GM04503 (cell line): ENCODE data around the gene HDDC3.

Experiments
- DNase-seq: peaks from one replicate; pipeline ENCODE4 v3.0.0-alpha.2; 2012; ENCODE audit warnings: low read depth

The HDDC3 gene

DNA sequence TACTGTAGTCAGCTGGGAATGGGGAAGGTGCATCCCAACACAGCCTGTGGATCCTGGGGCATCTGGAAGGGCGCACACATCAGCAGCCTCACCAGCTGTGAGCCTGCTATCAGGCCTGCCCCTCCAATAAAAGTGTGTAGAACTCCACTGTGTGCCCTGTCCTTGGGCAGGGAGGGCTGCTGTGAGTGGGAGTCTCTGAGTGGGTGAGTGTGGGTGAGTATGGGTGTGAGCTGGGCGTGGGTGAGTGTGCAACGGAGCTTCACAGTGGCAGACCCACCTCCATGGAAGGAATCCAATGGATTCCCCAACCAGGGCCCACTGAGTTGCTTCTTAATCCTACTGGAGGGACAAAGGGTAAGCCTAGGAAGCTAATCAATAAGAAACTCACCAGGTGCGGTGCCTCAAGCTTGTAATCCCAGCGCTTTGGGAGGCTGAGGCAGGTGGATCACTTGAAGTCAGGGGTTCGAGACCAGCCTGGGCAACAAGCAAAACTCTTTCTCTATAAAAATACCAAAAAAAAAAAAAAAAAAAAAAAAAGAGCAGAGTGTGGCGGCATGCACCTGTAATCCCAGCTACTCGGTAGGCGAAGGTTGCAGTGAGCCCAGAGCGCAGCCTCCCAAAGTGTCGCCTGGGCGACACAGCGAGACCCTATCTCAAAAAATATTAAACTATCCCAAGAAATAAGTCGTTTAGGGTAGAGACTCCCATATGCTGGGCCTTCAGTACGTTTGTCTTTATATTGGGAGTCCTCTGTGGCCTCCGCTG, 21.8 kb upstream of the HDDC3 start:
- DNase-seq, result no peak

DNA sequence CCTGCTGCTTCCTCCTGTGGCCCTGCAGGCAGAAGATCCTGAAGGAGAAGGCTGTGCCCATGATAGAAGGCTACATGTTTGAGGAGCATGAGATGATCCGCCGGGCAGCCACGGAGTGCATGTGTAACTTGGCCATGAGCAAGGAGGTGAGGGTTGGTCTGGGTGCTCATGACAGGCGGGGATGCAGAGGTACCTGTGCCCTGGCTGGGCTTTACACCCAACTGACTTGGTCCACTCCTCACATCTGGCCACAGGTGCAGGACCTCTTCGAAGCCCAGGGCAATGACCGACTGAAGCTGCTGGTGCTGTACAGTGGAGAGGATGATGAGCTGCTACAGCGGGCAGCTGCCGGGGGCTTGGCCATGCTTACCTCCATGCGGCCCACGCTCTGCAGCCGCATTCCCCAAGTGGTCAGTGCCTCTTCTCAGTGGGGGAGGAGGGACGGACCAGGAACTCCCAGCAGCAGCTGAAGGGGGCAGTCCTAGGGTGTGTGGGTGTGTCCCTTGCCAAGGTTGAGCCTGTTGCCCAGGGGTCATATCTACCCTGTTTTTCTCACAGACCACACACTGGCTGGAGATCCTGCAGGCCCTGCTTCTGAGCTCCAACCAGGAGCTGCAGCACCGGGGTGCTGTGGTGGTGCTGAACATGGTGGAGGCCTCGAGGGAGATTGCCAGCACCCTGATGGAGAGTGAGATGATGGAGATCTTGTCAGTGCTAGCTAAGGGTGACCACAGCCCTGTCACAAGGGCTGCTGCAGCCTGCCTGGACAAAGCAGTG, 20.7 kb upstream of the HDDC3 start:
- no peak for DNase-seq

DNA sequence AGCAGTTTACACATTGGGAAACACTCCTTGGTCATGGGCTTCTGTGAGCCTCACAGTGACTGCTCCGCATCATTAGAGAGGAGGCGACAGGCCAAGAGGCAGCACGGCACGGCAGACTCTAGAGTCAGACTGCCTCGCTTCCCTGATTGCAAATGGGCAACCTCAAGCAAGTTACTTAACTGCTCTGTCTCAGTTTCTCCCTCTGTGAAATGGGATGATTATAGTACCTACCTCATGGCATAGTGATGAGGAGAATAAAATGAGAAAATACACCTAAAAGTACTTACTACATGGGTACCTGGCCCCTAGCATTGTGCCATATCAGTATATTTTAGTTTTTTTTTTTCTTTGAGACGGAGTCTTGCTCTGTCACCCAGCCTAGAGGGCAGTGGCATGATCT, 18.3 kb upstream of the HDDC3 start:
- DNase-seq, result no peak

DNA sequence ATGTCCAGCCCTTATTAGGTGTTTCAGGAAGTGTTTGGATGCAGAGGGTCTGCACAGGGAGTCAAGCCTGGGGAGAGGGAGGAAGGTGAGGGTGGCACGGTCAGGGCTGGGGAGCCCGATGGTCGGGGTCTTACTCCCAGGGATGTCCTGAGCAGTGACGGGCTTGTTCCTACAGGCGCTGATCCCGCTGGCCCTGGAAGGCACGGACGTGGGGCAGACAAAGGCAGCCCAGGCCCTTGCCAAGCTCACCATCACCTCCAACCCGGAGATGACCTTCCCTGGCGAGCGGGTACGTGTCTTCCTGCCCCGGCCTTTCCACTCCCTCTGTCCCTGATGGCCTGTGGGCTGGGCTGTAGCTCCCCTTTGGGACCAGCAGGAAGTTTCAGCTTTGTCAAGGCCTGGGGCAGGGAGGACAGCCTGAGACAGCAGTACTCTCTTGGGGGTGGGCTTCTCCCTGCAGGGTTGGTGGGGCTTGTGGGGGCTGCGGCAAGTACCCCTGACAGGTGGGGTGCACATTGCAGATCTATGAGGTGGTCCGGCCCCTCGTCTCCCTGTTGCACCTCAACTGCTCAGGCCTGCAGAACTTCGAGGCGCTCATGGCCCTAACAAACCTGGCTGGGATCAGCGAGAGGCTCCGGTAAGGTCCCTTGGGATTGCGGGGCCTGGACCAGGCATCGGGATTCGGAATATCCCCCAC, 17.8 kb upstream of the HDDC3 start:
- DNase-seq, result no peak

DNA sequence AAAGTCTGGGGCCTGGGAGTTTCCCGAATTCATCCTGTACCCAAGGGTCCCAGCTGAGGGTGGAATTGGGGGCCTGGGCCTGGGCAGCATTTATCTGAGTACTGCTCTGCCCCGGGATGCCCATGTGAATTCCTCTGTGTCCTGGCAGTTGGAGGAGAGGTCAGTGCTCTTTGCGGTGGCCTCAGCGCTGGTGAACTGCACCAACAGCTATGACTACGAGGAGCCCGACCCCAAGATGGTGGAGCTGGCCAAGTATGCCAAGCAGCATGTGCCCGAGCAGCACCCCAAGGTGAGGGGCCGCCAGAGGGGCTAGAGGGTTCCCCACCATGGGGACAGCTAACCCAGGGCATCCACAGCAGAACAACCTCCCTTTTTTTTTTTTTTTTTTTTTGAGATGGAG, 16.2 kb upstream of the HDDC3 start:
- no peak for DNase-seq

DNA sequence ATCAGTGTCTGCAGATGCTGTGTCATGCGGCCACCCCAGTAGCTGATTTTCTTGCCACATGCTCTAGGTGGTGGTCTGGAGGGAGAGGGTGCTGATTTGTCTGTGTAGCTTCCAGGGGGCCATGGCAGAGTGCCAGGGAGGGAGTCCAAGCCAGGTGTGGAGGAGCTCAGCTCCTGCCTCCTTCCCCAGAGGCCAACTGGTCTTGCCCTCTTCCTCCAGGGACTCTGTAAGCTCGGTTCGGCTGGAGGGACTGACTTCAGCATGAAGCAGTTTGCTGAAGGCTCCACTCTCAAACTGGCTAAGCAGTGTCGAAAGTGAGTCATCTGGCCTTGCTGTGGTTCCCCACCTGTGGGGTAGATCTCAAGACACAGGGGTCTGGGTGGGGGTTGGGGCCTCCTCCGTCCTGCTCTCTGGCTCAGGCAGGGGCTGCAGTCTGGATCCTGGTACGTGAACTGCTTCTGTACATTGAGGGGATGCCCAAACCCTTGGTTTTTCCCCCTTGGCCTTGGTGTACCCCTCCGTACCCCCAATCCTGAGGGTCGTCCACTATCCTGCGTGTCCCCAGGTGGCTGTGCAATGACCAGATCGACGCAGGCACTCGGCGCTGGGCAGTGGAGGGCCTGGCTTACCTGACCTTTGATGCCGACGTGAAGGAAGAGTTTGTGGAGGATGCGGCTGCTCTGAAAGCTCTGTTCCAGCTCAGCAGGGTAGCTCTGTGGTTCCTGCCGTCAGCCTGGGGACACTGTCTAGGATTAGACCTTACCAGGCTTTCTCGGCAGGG, 15.4 kb upstream of the HDDC3 start:
- DNase-seq, result no peak

DNA sequence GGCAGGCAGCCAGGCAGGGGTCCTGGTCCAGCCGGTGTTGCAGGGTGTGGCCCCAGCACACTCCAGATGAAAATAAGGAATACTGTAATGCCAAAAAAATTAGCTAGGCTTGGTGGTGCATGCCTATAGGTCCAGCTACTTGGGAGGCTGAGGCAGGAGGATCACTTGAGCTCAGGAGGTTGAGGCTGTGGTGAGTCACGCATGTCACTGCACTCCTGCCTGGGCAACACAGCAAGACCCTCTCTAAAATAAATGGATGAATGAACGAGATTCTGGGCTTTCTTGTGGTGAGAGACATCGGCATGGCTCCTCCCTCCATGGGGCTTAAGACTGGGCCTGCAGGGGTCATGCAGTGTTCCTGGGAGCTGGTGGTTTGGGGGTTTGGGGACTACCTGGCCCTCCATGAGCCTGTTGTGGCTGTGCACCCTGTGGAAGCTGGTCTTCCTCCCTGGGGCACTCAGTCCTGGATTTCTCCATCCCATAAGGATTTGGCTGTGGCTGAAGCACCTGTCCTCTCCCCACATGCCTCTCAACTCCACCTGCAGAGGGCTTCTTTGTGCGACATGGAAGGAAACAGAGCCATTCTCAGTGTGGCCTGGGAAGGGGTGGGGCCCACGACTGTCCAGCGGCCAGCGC, 14.7 kb upstream of the HDDC3 start:
- no peak for DNase-seq

DNA sequence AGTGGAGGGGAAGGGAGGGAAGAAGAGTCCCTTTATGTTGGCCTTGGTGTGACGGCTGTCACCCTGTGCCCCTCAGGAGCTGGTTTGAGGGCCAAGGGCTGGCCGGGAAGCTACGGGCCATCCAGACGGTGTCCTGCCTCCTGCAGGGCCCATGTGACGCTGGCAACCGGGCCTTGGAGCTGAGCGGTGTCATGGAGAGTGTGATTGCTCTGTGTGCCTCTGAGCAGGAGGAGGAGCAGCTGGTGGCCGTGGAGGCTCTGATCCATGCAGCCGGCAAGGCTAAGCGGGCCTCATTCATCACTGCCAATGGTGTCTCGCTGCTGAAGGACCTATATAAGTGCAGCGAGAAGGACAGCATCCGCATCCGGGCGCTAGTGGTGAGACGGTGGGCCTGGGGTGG, 14.2 kb upstream of the HDDC3 start:
- DNase-seq, result no peak

DNA sequence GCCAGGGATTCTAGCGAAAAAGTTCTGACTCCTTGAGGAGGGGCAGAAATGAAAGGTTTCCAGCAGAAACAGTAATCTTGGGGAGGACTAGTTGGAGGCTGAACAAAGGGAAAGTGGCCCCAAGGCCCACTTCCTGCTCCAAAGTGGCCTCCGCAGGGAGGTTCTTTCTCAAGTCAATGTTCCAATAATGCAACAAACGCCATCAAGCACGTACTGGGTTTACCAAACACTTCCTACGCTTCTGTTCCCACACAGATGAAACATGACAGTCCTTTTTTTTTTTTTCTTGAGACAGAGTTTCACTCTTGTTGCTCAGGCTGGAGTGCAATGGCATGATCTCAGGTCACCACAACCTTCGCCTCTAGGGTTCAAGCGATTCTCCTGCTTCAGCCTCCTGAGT, 12.7 kb upstream of the HDDC3 start:
- no peak for DNase-seq

DNA sequence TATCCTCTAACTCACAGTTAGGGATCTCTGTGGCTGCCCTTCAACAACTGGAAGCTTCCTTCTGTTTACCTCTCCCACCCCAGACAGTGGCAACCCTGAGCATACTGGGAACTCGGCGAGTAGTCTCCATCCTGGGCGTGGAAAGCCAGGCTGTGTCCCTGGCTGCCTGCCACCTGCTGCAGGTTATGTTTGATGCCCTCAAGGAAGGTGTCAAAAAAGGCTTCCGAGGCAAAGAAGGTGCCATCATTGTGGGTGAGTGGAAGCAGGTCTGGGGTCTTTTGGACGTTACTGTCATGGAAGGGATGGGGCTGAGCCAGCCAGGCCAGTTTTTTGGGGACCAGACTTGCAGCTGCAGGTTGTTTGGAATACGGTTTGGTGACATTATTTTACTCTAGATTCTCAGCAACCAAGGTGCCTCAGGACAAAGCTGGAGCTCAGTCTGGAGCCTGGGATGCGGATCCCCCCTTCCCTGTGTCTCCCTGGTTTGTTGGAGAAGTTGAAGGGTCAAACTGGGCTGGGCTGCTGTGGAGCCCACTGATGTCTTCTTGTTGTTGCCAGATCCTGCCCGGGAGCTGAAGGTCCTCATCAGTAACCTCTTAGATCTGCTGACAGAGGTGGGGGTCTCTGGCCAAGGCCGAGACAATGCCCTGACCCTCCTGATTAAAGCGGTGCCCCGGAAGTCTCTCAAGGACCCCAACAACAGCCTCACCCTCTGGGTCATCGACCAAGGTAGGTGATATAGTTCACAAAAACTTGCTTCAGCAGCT, 10.2 kb upstream of the HDDC3 start:
- no peak for DNase-seq

DNA sequence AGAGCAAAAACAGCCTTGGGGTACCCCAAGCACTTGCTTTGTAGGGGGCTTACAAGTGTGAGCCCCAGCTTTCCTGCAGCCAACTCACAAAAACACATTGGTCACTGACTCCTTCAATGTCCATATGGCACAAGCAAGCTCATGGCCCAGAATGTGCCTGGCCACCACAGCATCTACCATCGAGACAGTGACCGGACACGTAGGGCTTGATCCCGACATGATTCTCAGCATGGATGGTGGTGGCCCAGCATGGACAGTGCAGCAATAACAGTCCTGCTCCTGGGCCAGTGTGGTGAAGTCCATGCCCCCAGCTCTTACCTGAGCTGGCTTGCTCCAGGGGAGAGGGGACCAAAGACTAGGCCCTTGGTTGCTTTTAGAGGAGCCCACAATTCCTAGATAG, 8.7 kb upstream of the HDDC3 start:
- no peak for DNase-seq

DNA sequence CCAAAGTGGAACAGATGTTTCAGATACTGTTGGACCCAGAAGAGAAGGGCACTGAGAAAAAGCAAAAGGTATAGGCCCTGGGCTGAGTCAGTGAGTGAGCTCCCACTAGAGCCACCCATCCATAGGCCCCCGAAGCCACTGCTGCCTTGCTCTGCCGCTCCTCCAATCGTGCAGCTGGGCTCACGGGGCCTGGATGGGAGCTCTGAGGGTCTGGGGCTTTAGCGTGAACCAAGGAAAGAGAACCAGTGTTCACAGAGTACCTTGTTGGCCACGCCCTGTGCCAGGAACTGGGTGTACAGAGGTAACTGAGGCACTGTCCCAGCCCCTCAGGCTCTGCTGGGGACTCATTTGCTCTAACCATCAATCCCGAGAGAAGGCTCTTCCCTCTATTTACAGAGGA, 7.4 kb upstream of the HDDC3 start:
- no peak for DNase-seq

DNA sequence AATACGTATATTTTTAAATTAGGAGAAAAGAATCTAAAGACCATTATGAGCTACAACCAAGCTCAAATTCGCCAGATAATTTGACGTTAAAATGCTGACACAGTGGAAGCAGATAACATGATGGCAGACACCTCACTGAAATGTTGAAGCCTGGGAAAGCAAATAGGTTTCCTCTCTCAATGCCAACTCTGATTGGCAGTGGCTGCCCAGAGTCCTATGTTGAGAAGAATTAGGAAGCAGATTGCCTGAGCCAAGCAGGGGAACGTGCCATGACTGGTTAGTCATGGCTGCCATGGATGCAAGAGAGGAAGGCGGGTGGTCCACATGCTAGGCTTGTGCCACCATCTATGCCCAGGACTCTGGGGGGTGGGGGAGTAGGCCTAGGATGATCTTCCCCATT, 5.9 kb upstream of the HDDC3 start:
- DNase-seq, result no peak

DNA sequence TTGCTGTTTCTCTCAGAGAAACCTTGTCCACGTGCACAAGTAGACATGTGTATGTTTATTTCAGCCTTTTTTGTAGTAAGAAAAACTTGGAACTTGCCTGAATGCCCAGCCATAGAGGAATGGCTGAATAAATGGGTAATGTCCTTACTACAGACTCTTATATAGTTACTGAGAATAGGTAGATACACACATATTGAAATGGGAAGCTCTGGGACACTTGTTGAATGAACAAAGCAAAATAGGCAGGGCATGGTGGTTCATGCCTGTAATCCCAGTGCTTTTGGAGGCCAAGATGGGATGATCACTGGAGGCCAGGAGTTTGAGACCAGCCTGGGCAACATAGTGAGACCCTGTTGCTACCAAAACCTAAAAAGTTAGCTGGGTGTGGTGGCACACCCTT, 4.5 kb upstream of the HDDC3 start:
- DNase-seq, result no peak

DNA sequence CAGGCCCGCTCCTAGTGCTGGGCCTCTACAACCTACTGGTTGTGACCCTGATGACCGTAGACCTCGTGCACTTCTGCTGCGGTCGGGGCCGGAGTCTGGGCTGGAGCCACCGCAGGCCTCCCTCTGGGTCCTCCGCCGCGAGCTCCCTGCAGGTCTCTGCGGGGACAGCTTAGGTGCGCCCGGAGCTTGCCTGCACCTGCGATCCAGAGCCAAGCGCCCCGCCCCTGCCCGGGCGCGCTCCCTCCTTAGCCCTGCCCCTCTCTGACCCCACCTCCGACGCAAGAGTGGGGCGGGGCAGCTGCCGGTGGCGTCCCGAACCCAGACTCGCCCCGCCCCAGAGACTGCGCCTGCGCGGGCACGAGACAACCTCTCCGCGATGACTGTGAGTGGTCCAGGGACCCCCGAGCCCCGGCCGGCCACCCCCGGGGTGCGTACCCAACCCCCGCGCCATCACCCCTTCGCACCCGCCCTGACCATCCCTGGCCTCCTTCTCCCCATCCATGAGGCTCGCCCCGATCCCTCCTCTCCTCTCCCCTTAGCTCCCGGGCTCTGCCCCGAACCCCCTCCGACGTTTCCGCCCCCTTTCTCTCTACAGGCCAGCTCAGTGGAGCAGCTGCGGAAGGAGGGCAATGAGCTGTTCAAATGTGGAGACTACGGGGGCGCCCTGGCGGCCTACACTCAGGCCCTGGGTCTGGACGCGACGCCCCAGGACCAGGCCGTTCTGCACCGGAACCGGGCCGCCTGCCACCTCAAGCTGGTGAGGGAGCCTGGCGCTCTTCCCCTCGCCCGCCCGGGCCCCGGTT, 2.8 kb upstream of the HDDC3 start, which contains the start of gene UNC45A:
Gene UNC45A (plus strand): TSS at position 337 of the 803 bp plus-strand sequence. CDS start 40 bp downstream, at position 377.
- no peak for DNase-seq

DNA sequence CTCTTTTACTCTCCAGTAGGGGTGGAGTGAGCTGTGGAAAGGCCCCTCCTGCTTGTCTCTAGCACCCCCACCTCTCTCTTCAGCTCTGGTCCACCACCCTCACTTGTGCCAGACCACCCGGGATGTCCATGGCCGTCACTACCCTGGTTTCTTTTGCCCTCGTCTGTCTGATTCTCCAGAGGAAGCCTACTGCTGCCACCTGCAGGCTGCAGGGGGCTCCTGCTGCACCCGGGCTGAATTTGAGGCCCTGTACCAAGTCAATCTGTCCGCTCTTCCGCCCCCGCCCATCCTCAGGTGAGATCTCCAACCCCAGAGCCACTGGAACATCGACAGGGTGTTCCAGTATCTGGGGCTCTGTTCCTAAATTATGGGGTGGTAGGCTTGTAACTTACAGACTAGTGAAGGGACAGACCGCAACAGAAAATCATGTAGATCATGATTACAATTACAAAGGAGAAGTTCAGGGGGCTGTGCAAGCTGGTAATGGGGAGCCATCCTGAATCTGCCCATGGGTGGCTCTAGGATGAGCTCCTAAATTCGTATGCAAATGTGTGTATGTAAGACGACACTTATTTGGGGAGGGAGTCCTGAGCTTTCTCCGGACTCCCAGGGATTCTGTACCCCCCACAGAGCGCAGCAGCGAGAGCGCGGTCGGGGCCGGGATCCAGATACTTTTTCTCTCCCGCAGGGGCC, 2.1 kb upstream of the HDDC3 start:
- DNase-seq, result no peak

DNA sequence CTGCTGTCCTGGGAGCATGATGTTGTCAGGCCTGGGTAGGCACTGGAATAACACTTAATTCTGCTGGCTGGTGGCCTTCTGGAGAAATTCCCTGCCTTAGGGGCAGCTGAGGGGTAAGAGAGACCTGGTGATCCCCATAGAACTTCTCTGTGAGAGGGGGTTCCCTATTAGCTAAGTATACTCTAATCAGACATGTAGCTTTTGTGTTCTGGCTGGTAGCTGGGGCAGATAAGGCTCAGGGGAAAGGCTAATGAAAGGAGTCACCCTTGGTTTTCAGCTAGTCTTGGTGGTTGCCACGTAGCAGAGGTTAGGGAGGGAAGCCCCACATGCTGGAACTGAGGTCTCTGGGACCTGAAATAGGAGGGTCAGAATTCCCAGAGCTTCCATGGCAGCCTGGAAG, 952 bp upstream of the HDDC3 start:
- DNase-seq, result no peak

DNA sequence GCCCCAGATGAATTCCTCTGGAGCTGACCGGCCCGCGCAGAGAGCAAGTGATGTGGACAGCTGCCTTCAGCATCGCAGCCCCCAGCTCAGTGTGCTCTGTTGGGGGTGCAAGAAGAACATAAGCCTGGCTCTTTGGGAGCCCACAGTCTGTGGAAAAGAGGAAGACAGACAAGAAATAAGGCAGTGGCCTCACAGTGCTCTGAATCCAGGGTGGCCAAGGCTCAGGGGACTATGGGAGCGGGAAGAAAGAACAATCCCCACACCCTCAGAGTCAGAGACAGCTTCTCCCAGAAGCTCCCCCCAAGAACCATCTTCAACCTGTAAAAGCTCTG, 277 bp upstream of the HDDC3 start:
- no peak for DNase-seq

DNA sequence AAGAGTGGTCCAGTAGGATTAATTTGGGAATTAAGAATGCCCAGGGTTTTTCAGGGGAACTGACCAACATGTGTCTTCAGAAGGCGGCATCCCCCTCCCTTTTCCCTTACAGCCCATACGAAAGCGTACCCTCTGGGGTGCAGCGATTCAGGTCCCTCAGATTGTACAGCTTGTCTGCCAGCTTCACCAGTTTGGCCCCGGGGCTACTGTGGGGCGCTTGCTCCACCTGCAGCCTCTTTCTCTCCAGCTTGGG, 848 bp downstream of the HDDC3 start:
- no peak for DNase-seq
